B cell (primary cell): Measurements from ENCODE around the gene NUMA1. TPM values are rescaled to one million over a fixed set of nuclear protein-coding genes. Genes with fewer than 3 reads are reported as not detected.

Experiments used
- ATAC-seq: fragments of 200-7000 bp; cut with Tn5 transposase; one replicate; pipeline ENCODE4 v1.10.0; 2021; ENCODE audit warnings: low read depth, mild to moderate bottlenecking, moderate number of reproducible peaks, moderate library complexity
- CTCF ChIA-PET: fragments of 350-600 bp; sonication (Branson Sonifier 250); formaldehyde crosslinking; loops from one replicate; lab custom pipeline; 2021; ENCODE audit warnings: antibody characterized with exemption, inconsistent platforms; lab: Charles Lee
- POLR2A ChIA-PET: fragments of 350-600 bp; sonication (Branson Sonifier 250); formaldehyde crosslinking; loops from one replicate; lab custom pipeline; 2021; ENCODE audit warnings: antibody characterized with exemption; lab: Charles Lee
- DNase-seq: peaks from one replicate; pipeline ENCODE4 v3.0.0; 2013
- H2AFZ ChIP-seq: 2 replicates; pipeline ENCODE4 v1.6.1; 2012; ENCODE audit warnings: mild to moderate bottlenecking, low read depth, low read length; ENCODE audit not compliant: insufficient read depth, poor library complexity, severe bottlenecking
- H3K27ac ChIP-seq, 2 donors: 1 replicate in 1 of 2; 2 replicates in 1 of 2; pipeline ENCODE4 v1.5.1; 2012 to 2013; ENCODE audit warnings: low read length in 2 of 2, mild to moderate bottlenecking in 2 of 2, moderate library complexity in 1 of 2
- H3K27me3 ChIP-seq, 4 experiments: fragments of 200-600 bp in 1 of 4; sonication (generic) in 1 of 4; replicated peaks in 1 of 4; 1 replicate in 2 of 4; 2 replicates in 2 of 4; pipeline versions ENCODE4 v1.6.1 to v1.7.0; 2013 to 2016; ENCODE audit warnings: low read length in 3 of 4, mild to moderate bottlenecking in 2 of 4, mixed read lengths in 1 of 4, moderate library complexity in 1 of 4; ENCODE audit not compliant: insufficient read depth in 4 of 4, control insufficient read depth in 3 of 4; ENCODE audit errors: control extremely low read depth in 1 of 4
- H3K36me3 ChIP-seq, 2 experiments: replicated peaks in 1 of 2; 1 replicate in 1 of 2; 2 replicates in 1 of 2; pipeline versions ENCODE4 v1.6.1 to v1.7.1; 2013; ENCODE audit warnings: low read length in 1 of 2; ENCODE audit not compliant: insufficient read depth in 2 of 2, control insufficient read depth in 1 of 2; ENCODE audit errors: control extremely low read depth in 1 of 2, extremely low read depth in 1 of 2
- H3K4me1 ChIP-seq, 2 donors: fragments of 200-600 bp in 1 of 2; sonication (generic) in 1 of 2; 1 replicate in 1 of 2; 2 replicates in 1 of 2; pipeline versions ENCODE4 v1.5.1 to v1.6.1; 2013 to 2017; ENCODE audit warnings: low read length in 2 of 2; ENCODE audit not compliant: control insufficient read depth in 2 of 2, insufficient read depth in 2 of 2
- H3K4me2 ChIP-seq: replicated peaks from 2 replicates; pipeline ENCODE3; 2012; ENCODE audit warnings: mild to moderate bottlenecking, low read depth, low read length; ENCODE audit not compliant: poor library complexity, severe bottlenecking
- H3K4me3 ChIP-seq, 5 experiments: fragments of 200-600 bp in 1 of 5; sonication (generic) in 1 of 5; 1 replicate in 3 of 5; 2 replicates in 2 of 5; pipeline versions ENCODE4 v1.5.1 to v1.7.0; 2011 to 2016; ENCODE audit warnings: low read length in 4 of 5, mild to moderate bottlenecking in 4 of 5, low read depth in 2 of 5, control low read depth in 1 of 5, moderate library complexity in 1 of 5; ENCODE audit not compliant: insufficient read depth in 1 of 5; ENCODE audit errors: control extremely low read depth in 1 of 5, extremely low read depth in 1 of 5
- H3K79me2 ChIP-seq: fragments of 200-600 bp; sonication (generic); one replicate; pipeline ENCODE4 v1.6.0; 2016; ENCODE audit warnings: low read length; ENCODE audit not compliant: control insufficient read depth, insufficient read depth
- H3K9ac ChIP-seq: fragments of 200-600 bp; sonication (generic); 2 replicates; pipeline ENCODE4 v1.6.1; 2017; ENCODE audit warnings: mild to moderate bottlenecking, low read length, moderate library complexity
- H3K9me3 ChIP-seq, 3 donors: one replicate each; pipeline versions ENCODE4 v1.6.1 to v1.7.1; 2013; ENCODE audit warnings: low read length in 2 of 3; ENCODE audit not compliant: control insufficient read depth in 2 of 3, insufficient read depth in 1 of 3; ENCODE audit errors: control extremely low read depth in 1 of 3
- H4K20me1 ChIP-seq: 2 replicates; pipeline ENCODE4 v1.6.0; 2012; ENCODE audit warnings: mild to moderate bottlenecking, low read length; ENCODE audit not compliant: insufficient read depth, control insufficient read depth, poor library complexity, severe bottlenecking
- H3K27ac Mint-ChIP-seq: one replicate; pipeline ENCODE4 v1.8.0; 2021; ENCODE audit warnings: mixed read lengths
- H3K27me3 Mint-ChIP-seq: one replicate; pipeline ENCODE4 v1.8.0; 2021; ENCODE audit warnings: mixed read lengths
- H3K4me1 Mint-ChIP-seq: one replicate; pipeline ENCODE4 v1.8.0; 2021; ENCODE audit warnings: mixed read lengths
- H3K4me3 Mint-ChIP-seq: one replicate; pipeline ENCODE4 v1.8.0; 2021; ENCODE audit warnings: mixed read lengths
- H3K9me3 Mint-ChIP-seq: one replicate; pipeline ENCODE4 v1.8.0; 2022; ENCODE audit warnings: mixed read lengths; ENCODE audit not compliant: insufficient read depth
- EZH2 ChIP-seq: IDR thresholded peaks from 2 replicates; pipeline ENCODE4 v1.6.1; 2012; ENCODE audit warnings: borderline replicate concordance, low read depth, mild to moderate bottlenecking, moderate library complexity, low read length; ENCODE audit not compliant: insufficient read depth, poor library complexity, severe bottlenecking
- WGBS: methylation state at CpG from one replicate; pipeline ENCODE4 v1.1.5; 2013; ENCODE audit warnings: missing lambda C conversion rate; ENCODE audit not compliant: insufficient coverage; 5-methylcytosine and 5-hydroxymethylcytosine counted together
- intact Hi-C: fragments of 100-400 bp; cut with micrococcal nuclease; formaldehyde crosslinking; loops from one replicate; pipeline ENCODE4 v1.10.0; 2022
- polyA plus RNA-seq: library from polyadenylated mRNA; depleted of rRNA; stranded (reverse); fragments of >200 nt; gene quantifications from 2 replicates; pipeline ENCODE4 v1.2.3, GENCODE V29; 2012
- total RNA-seq, 2 donors: library from RNA; stranded (reverse); fragments of 120-200 nt in 1 of 2; gene quantifications; 1 replicate in 1 of 2; 2 replicates in 1 of 2; pipeline versions ENCODE4 v1.2.3 to v1.2.4, GENCODE V29; 2013 to 2022
- TF ChIP-seq, protein P1 (sequence below): fragments of 200-600 bp; IDR thresholded peaks from one replicate; pipeline ENCODE4 v1.8.0; 2022; ENCODE audit warnings: antibody characterized with exemption, mild to moderate bottlenecking

NUMA1 gene
- total and polyA plus RNA-seq, 2 donors (not counting 1 experiment from before 2014, with no cell fraction given): 186 to 300 TPM

DNA sequence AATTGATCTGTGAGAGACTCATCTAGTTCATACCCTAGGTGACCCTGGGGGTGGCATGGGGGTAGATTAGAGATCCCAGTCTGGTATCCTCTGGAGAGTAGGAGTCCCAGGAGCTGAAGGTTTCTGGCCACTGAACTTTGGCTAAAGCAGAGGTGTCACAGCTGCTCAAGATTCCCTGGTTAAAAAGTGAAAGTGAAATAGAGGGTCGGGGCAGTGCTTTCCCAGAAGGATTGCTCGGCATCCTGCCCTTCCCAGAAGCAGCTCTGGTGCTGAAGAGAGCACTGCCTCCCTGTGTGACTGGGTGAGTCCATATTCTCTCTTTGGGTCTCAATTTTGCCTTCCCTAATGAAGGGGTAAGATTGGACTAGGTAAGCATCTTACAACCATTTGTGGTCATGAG lies 81.0 kb downstream of the NUMA1 start:
- peak overlapping the region; percentile 72 to 78 for H3K27ac ChIP-seq
- H3K36me3 ChIP-seq: peaks cover 0 to 37% of the 10 kb centered on the region in 2 experiments
- H3K4me2 ChIP-seq: peak overlapping the region; percentile 72
- DNase-seq (no peak), ATAC-seq (no peak)
- no peaks in the 10 kb centered on the region for H3K27me3 Mint-ChIP-seq
- peak overlapping the region; percentile 76 for H2AFZ ChIP-seq
- H3K4me1 Mint-ChIP-seq: peaks cover 44% of the 10 kb centered on the region
- no peaks in the 10 kb centered on the region for H3K9me3 Mint-ChIP-seq
- 72% methylated on average over 2 of the region's 2 CpGs for WGBS
- no peaks in the 10 kb centered on the region for H3K27me3 ChIP-seq
- ChIA-PET POLR2A (interaction anchor here (1.0 kb wide), 1 partner anchor 71 kb away, joined by 3 read pairs; the partner anchor contains the start of genes RNF121 and XNDC1N), CTCF (interaction anchor here (1.0 to 2.8 kb wide), 8 partner anchors 8 to 92 kb away, joined by 3 to 17 read pairs (median 4); no protein-coding TSS in a partner anchor)
- H3K4me1 ChIP-seq: peaks cover 20 to 45% of the 10 kb centered on the region in 2 donors
- H3K4me3 Mint-ChIP-seq: peak overlapping the region; percentile 88
- peak overlapping the region in 4 of 5 experiments; percentile 35 to 62 (median 50) for H3K4me3 ChIP-seq
- H3K9ac ChIP-seq: peak overlapping the region; percentile 61
- TF ChIP-seq EZH2: no peak
- TF ChIP-seq, protein P1, sequence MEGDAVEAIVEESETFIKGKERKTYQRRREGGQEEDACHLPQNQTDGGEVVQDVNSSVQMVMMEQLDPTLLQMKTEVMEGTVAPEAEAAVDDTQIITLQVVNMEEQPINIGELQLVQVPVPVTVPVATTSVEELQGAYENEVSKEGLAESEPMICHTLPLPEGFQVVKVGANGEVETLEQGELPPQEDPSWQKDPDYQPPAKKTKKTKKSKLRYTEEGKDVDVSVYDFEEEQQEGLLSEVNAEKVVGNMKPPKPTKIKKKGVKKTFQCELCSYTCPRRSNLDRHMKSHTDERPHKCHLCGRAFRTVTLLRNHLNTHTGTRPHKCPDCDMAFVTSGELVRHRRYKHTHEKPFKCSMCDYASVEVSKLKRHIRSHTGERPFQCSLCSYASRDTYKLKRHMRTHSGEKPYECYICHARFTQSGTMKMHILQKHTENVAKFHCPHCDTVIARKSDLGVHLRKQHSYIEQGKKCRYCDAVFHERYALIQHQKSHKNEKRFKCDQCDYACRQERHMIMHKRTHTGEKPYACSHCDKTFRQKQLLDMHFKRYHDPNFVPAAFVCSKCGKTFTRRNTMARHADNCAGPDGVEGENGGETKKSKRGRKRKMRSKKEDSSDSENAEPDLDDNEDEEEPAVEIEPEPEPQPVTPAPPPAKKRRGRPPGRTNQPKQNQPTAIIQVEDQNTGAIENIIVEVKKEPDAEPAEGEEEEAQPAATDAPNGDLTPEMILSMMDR: no peak
- peak overlapping the region; percentile 95 for H3K27ac Mint-ChIP-seq
- H3K79me2 ChIP-seq: peaks cover 15% of the 10 kb centered on the region
- H4K20me1 ChIP-seq: no peaks in the 10 kb centered on the region
- intact Hi-C loops: no loop called here
- H3K9me3 ChIP-seq: no peaks in the 10 kb centered on the region

GRCh38 chr11:71998649-71999310 lies 81.6 kb downstream of the NUMA1 start, which contains the start of gene IL18BP:
IL18BP (plus strand) TSS chr11:71998909; CDS start chr11:71999985, 1,076 bp downstream.
- no peaks in the 10 kb centered on the region for H3K27me3 Mint-ChIP-seq
- DNase-seq (peak; percentile 64), ATAC-seq (peak; percentile 70)
- CTCF ChIA-PET: interaction anchor here (1.0 to 2.8 kb wide), 9 partner anchors 9 to 93 kb away, joined by 3 to 17 read pairs (median 4); no protein-coding TSS in a partner anchor
- intact Hi-C loops: no loop called here
- peak within 1 kb of the TSS; percentile 95 for H3K27ac Mint-ChIP-seq
- H3K4me3 Mint-ChIP-seq: peak within 1 kb of the TSS; percentile 88
- H3K9ac ChIP-seq: peak within 1 kb of the TSS; percentile 61
- peaks cover 0 to 3% (median 0%) of the 10 kb centered on the region in 3 donors for H3K9me3 ChIP-seq
- H3K36me3 ChIP-seq: peaks cover 0 to 31% of the 10 kb centered on the region in 2 experiments
- H3K9me3 Mint-ChIP-seq: no peaks in the 10 kb centered on the region
- peaks cover 15% of the 10 kb centered on the region for H3K79me2 ChIP-seq
- TF ChIP-seq, protein P1: no peak
- TF ChIP-seq EZH2: no peak
- no peaks in the 10 kb centered on the region for H4K20me1 ChIP-seq
- peak within 1 kb of the TSS; percentile 76 for H2AFZ ChIP-seq
- peak within 1 kb of the TSS in 4 of 5 experiments; percentile 35 to 62 (median 50) for H3K4me3 ChIP-seq
- H3K27me3 ChIP-seq: no peaks in the 10 kb centered on the region
- peaks cover 25 to 50% of the 10 kb centered on the region in 2 donors for H3K4me1 ChIP-seq
- POLR2A ChIA-PET: interaction anchor here (0.6 to 1.0 kb wide), 2 partner anchors 71 to 410 kb away, joined by 3 to 7 read pairs; partner anchors contain the start of genes RNF121 and XNDC1N
- H3K4me2 ChIP-seq: peak within 1 kb of the TSS; percentile 72
- 56% methylated on average over 9 of the region's 11 CpGs for WGBS
- H3K27ac ChIP-seq: peak within 1 kb of the TSS; percentile 72 to 78
- H3K4me1 Mint-ChIP-seq: peaks cover 49% of the 10 kb centered on the region
